B cell (primary cell): ENCODE measurements around the gene FAM219A.

ENCODE experiments used
- EZH2 ChIP-seq: IDR thresholded peaks from 2 replicates; pipeline ENCODE4 v1.6.1; 2012; ENCODE audit warnings: borderline replicate concordance, low read depth, mild to moderate bottlenecking, moderate library complexity, low read length; ENCODE audit not compliant: insufficient read depth, poor library complexity, severe bottlenecking
- TF ChIP-seq, protein P1 (sequence below): fragments of 200-600 bp; IDR thresholded peaks from one replicate; pipeline ENCODE4 v1.8.0; 2022; ENCODE audit warnings: antibody characterized with exemption, mild to moderate bottlenecking

GRCh38 chr9:34456746-34457145, 1.6 kb downstream of the FAM219A start:
- TF ChIP-seq, protein P1, sequence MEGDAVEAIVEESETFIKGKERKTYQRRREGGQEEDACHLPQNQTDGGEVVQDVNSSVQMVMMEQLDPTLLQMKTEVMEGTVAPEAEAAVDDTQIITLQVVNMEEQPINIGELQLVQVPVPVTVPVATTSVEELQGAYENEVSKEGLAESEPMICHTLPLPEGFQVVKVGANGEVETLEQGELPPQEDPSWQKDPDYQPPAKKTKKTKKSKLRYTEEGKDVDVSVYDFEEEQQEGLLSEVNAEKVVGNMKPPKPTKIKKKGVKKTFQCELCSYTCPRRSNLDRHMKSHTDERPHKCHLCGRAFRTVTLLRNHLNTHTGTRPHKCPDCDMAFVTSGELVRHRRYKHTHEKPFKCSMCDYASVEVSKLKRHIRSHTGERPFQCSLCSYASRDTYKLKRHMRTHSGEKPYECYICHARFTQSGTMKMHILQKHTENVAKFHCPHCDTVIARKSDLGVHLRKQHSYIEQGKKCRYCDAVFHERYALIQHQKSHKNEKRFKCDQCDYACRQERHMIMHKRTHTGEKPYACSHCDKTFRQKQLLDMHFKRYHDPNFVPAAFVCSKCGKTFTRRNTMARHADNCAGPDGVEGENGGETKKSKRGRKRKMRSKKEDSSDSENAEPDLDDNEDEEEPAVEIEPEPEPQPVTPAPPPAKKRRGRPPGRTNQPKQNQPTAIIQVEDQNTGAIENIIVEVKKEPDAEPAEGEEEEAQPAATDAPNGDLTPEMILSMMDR, result no peak
- no peak for TF ChIP-seq EZH2
